Measurements from ENCODE around the gene APRT.

The APRT gene

GRCh38 chr16:88821168-88821850 is 9.6 kb upstream of the APRT start:
- no peak for DNase-seq

- DNase-seq, result no peak
Observed at GRCh38 chr16:88820385-88821025, 8.8 kb upstream of the APRT start.

- DNase-seq, result no peak
Observed at GRCh38 chr16:88819126-88819525, 7.4 kb upstream of the APRT start.

- DNase-seq, result no peak
Observed at GRCh38 chr16:88818575-88818874, 6.8 kb upstream of the APRT start.

- no peak for DNase-seq
Observed at GRCh38 chr16:88817785-88818574, 6.3 kb upstream of the APRT start.

GRCh38 chr16:88816736-88817535 is 5.2 kb upstream of the APRT start:
- DNase-seq, result no peak

GRCh38 chr16:88815901-88816589 is 4.3 kb upstream of the APRT start:
- DNase-seq, result peak; percentile 27 to 52 (median 31)

GRCh38 chr16:88815227-88815626 is 3.5 kb upstream of the APRT start:
- DNase-seq, result no peak

- DNase-seq, result no peak
Observed at GRCh38 chr16:88814144-88814502, 2.4 kb upstream of the APRT start.

GRCh38 chr16:88813269-88814143 is 1.8 kb upstream of the APRT start:
- DNase-seq, result no peak

GRCh38 chr16:88812513-88813268 is 963 bp upstream of the APRT start:
- DNase-seq, result peak; percentile 73 to 82 (median 75)

- peak; percentile 77 to 90 (median 81) for DNase-seq
Observed at GRCh38 chr16:88810912-88811768, 588 bp downstream of the APRT start.

- DNase-seq, result peak; percentile 79 to 87 (median 84)
Observed at GRCh38 chr16:88810166-88810911, 1.4 kb downstream of the APRT start.

- no peak for DNase-seq
Observed at GRCh38 chr16:88809676-88810165, 2.0 kb downstream of the APRT start.

GRCh38 chr16:88809068-88809675 is 2.6 kb downstream of the APRT start:
- DNase-seq, result no peak

- DNase-seq, result no peak
Observed at GRCh38 chr16:88807626-88808453, 3.9 kb downstream of the APRT start.

GRCh38 chr16:88807142-88807625 is 4.5 kb downstream of the APRT start:
- DNase-seq, result no peak
